ENCODE measurements around the gene OSBPL1A. TPM values are rescaled to one million over a fixed set of nuclear protein-coding genes. Genes with fewer than 3 reads are reported as not detected.

OSBPL1A gene
- 10 to 100 TPM; 48.4 to 64.3 (median 52.4) TPM for polyA plus RNA-seq (ENCODE audit: insufficient read length in 10 of 10)
- long read RNA-seq, donor 1, partial matches to known transcripts: 0 of 4 reads
- long read RNA-seq, donor 1, other reads (novel, unspliced or antisense): 0 of 4 reads
- long read RNA-seq, donor 2, transcript OSBPL1A-204 (14 exons, 3,317 nt): major isoform, 5 of 5 reads
- long read RNA-seq, donor 2, partial matches to known transcripts: 0 of 5 reads
- long read RNA-seq, donor 2, other reads (novel, unspliced or antisense): 0 of 5 reads
- long read RNA-seq, donor 3: 0 reads
- long read RNA-seq, donor 4, partial matches to known transcripts: 11 of 14 reads
- long read RNA-seq, donor 4, other reads (novel, unspliced or antisense): 0 of 14 reads
- long read RNA-seq, donor 5, full-length matches to known transcripts: 3 of 9 reads
- long read RNA-seq, donor 5, partial matches to known transcripts: 6 of 9 reads
- long read RNA-seq, donor 5, other reads (novel, unspliced or antisense): 0 of 9 reads
- long read RNA-seq, donor 6, full-length matches to known transcripts: 3 of 52 reads
- long read RNA-seq, donor 6, partial matches to known transcripts: 49 of 52 reads
- long read RNA-seq, donor 6, other reads (novel, unspliced or antisense): 0 of 52 reads
- long read RNA-seq, donor 7, partial matches to known transcripts: 0 of 3 reads
- long read RNA-seq, donor 7, other reads (novel, unspliced or antisense): 0 of 3 reads
- long read RNA-seq, donor 8, full-length matches to known transcripts: 2 of 2 reads
- long read RNA-seq, donor 8, partial matches to known transcripts: 0 of 2 reads
- long read RNA-seq, donor 8, other reads (novel, unspliced or antisense): 0 of 2 reads
- long read RNA-seq, donor 9, partial matches to known transcripts: 0 of 1 reads
- long read RNA-seq, donor 9, other reads (novel, unspliced or antisense): 0 of 1 reads

GRCh38 chr18:24397694-24398368 is at the start of gene OSBPL1A:
OSBPL1A (minus strand) TSS chr18:24397824; CDS start chr18:24377533, 20,291 bp downstream.
- peak; percentile 92 to 96 (median 94) for DNase-seq

GRCh38 chr18:24446953-24447538 is 49.4 kb upstream of the OSBPL1A start:
- no peak for DNase-seq

- DNase-seq: no peak
Observed at GRCh38 chr18:24446453-24446852, 48.8 kb upstream of the OSBPL1A start.

- DNase-seq: no peak
Observed at GRCh38 chr18:24443870-24444269, 46.2 kb upstream of the OSBPL1A start.

GRCh38 chr18:24436939-24437338 is 39.3 kb upstream of the OSBPL1A start:
- DNase-seq: no peak

- DNase-seq: no peak
Observed at GRCh38 chr18:24432618-24433017, 35.0 kb upstream of the OSBPL1A start.

DNA sequence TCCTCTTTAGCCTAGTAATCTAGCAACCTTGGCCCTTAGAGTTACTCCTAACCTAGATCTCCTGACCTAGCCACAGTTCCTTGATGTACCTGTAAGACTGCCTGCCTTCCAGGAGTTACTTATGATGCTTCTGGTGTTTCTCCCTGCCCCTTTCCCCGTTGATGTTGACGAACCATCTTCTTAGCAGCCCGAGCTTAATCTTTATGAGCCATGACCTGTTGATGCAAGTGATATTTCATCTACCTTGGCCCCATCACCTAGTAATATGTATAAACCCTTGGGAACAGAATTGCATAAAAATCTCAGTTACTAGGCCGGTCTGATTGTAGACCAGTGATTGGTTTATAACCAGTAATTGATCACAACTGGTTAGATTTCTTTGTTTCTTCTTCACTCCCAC is 31.6 kb upstream of the OSBPL1A start:
- DNase-seq: no peak

GRCh38 chr18:24428709-24429108 is 31.1 kb upstream of the OSBPL1A start:
- no peak for DNase-seq

DNA sequence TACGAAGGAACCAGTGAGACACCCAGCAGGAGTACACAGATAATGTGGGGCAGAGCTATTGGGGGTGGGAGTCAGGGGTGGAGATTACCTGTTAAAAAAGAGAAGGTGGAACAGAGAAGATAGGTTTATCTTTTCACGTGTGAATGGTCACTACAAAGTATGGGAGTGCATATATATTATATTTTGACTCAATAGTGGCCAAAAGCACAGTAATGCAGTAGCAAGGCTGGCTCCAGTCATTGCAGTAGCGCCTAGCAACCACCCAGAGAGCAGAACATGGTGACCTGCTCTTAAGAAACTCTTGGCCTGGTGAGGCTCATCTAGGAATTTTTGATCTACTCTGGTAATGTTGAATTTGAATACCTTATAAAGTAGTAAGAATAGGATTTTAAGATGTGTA is 29.9 kb upstream of the OSBPL1A start:
- peak in 1 of 3 donors; percentile 11 for DNase-seq

DNA sequence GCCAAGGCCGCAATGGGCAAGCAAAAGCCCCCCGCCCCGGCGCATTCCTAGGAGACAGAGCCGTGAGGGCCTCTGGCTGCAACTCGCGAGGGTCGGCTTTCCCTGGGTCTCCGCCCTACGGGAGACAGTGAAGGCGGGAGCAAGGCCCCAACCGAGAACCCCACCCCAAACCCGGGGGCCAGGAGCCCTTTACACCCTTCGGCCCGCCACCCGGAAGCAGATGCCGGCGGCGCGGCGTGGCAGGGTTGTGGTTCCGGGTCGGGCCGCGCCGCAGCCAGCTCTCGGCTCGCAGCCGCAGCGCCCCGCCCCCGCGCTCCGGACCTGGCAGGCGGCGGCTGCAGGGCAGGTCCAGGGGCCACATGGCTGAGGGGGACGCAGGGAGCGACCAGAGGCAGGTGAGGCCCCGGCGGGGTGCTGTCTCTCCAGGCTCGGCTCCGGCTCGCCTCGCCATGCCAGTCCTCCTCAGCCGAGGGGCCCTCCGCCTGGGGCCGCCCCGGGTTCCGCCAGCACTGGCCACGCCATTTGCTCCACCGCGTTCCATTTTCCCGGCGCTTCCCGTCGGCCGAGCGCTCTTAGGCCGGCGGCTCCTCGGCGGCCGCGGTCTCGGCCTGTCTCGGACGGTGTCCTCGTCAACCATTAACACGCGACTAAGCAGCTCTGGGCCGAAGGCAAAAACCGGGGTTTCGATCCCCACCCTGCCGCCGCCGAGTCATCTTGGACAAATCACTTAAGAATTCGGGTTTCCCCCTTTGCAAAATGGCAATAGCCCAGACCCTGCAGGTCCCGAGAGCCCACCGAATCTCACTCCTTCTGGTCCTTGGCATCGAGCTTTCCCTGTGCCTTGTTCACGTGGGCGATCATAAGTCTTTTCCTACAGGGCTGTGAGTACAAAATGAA is 29.0 kb upstream of the OSBPL1A start, which contains the start of gene IMPACT:
IMPACT (plus strand) TSS at position 273 of the 897 bp plus-strand sequence; CDS start at position 360, 87 bp downstream.
- peak; percentile 81 to 95 (median 85) for DNase-seq

GRCh38 chr18:24426073-24426397 is 28.4 kb upstream of the OSBPL1A start:
- DNase-seq: no peak

GRCh38 chr18:24421831-24422230 is 24.2 kb upstream of the OSBPL1A start:
- no peak for DNase-seq

GRCh38 chr18:24420551-24420950 is 22.9 kb upstream of the OSBPL1A start:
- DNase-seq: no peak

GRCh38 chr18:24417480-24417879 is 19.9 kb upstream of the OSBPL1A start:
- no peak for DNase-seq

- DNase-seq: no peak
Observed at GRCh38 chr18:24414349-24415003, 16.9 kb upstream of the OSBPL1A start.

DNA sequence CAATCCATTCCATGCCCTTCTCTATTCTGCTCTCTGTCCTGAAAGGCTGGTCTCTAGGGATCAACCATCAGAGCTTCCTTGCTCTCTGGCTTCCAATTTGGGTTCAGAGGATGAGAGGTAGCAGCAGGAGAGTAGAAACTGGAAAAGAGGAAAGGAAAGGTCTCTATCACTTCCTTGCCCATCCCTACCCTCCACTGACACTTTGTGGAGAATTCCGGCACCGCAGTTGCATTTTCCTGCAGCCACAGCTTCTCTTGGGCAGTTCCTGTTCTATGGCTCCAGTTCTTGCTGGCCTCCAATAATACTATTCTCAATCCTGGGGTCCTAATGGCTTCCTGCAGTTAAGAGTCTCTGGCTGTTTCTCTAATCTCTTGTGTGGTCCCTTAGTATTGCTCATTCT is 15.5 kb upstream of the OSBPL1A start:
- peak in 1 of 3 donors; percentile 38 for DNase-seq

DNA sequence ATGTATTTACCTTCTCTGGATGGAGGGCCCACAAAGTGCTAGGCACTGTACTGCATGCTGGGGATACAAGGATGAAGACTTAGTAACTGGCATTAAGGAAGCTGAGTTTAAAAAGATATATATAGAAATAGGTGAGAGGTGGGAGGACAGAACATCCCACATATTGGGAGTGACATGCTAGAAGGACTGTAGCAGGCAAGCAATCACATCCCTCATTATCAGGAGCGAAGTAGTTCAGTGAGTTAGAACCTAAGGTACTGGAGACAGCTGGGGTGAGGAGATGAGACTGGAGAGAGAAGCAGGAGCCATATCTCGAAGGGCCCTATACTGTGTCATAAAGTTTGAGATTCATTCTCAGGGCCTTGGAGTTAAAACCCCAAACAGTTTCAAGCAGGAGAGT is 10.9 kb upstream of the OSBPL1A start:
- DNase-seq: no peak

GRCh38 chr18:24404591-24404990 is 7.0 kb upstream of the OSBPL1A start:
- DNase-seq: no peak

DNA sequence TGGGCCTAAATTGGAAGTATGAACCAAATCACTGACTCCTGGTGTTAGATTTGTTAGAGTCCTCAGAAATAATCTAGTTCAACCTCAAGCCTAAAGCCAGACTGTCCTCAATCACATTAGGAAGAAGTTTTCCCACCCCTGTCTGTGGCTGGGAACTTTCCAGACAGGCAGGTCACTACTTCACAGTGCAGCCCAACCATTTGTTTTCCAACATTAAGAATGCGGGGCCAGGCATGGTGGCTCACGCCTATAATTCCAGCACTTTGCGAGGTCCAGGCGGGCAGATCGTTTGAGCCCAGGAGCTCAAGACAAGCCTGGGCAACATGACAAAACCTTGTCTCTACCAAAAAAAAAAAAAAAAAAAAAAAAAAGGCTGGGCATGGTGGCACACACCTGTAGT is 5.5 kb upstream of the OSBPL1A start:
- DNase-seq: no peak

DNA sequence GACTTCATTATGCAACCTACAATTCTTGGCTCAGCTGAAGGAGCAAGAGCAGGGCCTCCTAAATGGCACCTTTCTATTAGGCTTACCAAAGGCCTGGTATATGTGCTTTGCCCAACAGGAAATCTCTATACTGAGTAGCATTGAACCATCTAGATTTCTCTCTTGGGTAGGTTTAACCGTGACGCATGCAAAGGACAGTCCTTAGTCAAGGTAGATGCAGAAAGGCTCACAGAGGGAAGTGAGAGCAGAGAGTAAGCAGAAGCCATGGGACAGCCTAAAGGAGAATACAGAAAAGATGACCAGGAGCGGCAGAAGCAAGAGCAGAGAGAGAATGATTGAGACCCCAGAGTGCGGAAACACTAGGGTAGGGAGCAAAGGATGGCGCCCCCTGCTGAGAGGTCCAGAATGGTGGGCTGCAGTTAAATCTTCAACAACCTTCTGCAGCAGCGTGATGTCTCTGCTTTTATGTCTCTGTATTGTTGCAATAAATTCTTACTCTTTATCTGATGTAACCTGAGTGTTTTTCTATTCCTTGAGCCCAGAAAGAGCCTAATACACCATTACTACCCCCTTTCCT is 4.7 kb upstream of the OSBPL1A start:
- no peak for DNase-seq
